Left renal pelvis (tissue), 4 donors: ENCODE results near the gene TMEM95. TPM values are rescaled to one million over a fixed set of nuclear protein-coding genes. Genes with fewer than 3 reads are reported as not detected.

Experiments used
- DNase-seq, 4 donors: peaks; one replicate each; pipeline ENCODE4 v3.0.0-alpha.2; 2013; ENCODE audit warnings: low read depth in 4 of 4, low spot score in 3 of 4
- polyA plus RNA-seq, 4 donors: library from polyadenylated mRNA; unstranded; fragments of 120-200 nt; gene quantifications; one replicate each; pipeline ENCODE4 v1.2.1, GENCODE V29; 2013; ENCODE audit not compliant: insufficient read length in 4 of 4

Gene TMEM95
- polyA plus RNA-seq, 4 donors: not detected

- DNase-seq: no peak
Measured at GRCh38 chr17:7370853-7371252, 15.9 kb downstream of the TMEM95 start.

DNA sequence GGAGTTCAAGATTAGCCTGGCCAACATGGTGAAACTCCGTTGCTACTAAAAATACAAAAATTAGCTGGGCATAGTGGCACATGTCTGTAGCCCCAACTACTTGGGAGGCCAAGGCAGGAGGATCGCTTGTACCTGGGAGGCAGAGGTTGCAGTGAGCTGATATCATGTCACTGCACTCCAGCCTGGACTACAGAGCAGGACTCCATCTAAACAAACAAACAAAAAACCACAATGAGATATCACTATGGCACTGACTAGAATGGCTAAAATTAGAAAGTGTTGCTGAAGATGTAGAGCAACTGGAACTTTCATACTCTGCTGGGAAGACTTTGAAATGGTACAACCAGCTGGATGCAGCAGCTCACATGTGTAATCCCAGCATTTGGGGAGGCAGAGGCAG is 19.4 kb downstream of the TMEM95 start:
- no peak for DNase-seq

DNA sequence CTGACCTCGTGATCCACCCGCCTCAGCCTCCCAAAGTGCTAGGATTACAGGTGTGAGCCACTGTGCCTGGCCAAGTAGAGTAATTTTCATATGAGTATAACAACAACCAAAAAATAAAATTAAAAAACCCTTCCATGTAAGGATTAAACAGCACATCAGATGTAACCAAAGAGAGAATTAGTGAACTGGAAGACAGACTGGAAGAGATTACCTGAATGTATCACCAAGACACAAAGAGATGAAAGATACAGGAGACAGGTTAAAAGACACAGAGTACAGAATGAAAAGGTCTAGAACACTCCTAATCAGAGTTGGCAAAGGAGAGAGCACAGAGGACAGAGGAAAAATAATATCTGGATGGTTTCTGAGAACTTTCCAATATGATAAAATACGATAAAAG is 24.2 kb downstream of the TMEM95 start:
- DNase-seq: no peak

- no peak for DNase-seq
Measured at GRCh38 chr17:7380321-7380720, 25.4 kb downstream of the TMEM95 start.

DNA sequence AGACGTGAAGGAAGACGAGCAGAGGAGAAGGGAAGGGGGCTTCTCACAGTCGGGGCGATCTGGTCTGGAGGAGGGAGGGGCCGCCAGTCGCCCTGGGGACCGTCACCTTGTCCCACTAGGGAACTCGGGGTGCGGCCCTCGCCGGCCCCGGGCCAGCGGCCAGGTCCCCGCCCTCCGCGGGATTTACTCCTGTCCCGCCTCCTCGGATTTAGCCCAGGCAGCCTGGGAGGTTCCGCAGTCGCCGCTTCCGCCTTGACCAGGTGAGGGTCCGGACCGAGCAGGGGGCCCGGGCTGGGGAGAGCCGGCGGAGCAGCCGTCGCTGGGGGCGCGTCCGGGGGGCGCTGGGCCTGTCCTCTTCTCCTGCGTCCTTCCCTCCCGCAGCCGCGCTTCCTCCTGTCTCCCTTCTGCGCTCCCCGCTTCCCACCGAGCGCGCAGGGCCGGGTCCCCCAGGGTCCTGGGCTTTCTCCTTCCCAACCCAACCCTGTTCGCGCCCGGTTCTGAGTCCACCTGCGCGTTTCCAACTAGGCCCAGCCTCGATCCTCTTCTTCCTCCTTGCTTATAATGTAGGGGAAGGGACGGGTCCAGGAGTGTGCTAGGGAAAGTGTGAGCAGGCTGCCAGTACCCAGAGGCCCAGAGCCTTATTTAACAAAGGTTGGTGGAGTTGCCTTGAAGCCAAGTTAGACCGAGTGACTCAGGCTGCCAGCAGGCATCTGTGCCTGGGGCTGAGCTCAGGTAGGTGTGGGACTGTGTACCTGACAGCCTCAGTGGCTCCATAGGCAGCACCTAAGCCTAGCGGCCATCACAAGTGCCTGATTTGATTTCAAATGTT is 26.1 kb downstream of the TMEM95 start, which contains the start of gene TNK1:
Gene TNK1, plus strand, starts transcription at position 235 of the 829 bp plus-strand sequence. CDS start 1,838 bp downstream, outside the sequence.
- DNase-seq: no peak

GRCh38 chr17:7382901-7383300 is 27.9 kb downstream of the TMEM95 start:
- no peak for DNase-seq

GRCh38 chr17:7383371-7383741 is 28.4 kb downstream of the TMEM95 start:
- no peak for DNase-seq

DNA sequence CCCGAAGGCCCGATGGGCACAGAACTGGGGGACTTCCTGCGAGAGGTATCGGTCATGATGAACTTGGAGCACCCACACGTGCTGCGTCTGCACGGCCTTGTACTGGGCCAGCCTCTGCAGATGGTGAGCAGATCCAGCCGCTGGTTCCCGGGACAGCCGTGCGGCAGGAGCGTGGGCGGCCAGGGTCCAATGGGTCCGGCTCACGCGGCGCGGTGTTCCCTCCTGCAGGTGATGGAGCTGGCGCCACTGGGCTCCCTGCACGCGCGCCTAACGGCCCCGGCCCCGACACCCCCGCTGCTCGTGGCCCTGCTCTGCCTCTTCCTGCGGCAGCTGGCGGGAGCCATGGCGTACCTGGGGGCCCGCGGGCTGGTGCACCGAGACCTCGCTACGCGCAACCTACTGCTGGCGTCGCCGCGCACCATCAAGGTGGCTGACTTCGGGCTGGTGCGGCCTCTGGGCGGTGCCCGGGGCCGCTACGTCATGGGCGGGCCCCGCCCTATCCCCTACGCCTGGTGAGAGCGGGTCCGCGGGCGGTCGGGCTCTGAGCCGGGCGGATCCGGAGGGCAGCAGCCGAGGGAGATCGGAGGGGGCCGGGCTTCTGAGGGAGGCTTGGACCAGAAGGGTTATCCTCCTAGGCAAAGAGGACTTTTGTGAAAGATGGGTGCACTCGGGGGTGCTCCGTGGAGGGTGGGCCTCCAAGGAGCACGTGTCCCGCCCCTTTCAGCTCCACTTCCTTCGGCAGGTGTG is 29.0 kb downstream of the TMEM95 start:
- peak in 1 of 4 donors; percentile 52 for DNase-seq

DNA sequence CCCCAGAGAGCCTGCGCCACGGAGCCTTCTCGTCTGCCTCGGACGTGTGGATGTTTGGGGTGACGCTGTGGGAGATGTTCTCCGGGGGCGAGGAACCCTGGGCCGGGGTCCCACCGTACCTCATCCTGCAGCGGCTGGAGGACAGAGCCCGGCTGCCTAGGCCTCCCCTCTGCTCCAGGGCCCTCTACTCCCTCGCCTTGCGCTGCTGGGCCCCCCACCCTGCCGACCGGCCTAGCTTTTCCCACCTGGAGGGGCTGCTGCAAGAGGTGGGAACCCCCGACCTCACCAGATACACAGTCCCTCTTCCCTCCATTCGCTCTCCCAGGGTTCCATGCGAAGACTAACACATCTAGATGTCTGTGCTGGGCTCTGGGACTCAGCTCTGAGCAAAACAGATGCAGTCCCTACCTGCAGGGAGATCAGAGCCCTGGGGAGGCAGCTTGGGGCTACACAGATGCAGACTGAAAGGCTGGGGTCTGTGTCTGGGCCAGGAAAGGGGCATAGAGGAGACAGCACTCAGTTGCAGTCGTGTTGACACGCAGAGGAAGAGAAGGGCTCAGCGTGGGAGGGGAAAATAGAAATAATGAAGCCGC is 29.6 kb downstream of the TMEM95 start:
- DNase-seq: no peak

- no peak for DNase-seq
Measured at GRCh38 chr17:7388856-7389255, 33.9 kb downstream of the TMEM95 start.

DNA sequence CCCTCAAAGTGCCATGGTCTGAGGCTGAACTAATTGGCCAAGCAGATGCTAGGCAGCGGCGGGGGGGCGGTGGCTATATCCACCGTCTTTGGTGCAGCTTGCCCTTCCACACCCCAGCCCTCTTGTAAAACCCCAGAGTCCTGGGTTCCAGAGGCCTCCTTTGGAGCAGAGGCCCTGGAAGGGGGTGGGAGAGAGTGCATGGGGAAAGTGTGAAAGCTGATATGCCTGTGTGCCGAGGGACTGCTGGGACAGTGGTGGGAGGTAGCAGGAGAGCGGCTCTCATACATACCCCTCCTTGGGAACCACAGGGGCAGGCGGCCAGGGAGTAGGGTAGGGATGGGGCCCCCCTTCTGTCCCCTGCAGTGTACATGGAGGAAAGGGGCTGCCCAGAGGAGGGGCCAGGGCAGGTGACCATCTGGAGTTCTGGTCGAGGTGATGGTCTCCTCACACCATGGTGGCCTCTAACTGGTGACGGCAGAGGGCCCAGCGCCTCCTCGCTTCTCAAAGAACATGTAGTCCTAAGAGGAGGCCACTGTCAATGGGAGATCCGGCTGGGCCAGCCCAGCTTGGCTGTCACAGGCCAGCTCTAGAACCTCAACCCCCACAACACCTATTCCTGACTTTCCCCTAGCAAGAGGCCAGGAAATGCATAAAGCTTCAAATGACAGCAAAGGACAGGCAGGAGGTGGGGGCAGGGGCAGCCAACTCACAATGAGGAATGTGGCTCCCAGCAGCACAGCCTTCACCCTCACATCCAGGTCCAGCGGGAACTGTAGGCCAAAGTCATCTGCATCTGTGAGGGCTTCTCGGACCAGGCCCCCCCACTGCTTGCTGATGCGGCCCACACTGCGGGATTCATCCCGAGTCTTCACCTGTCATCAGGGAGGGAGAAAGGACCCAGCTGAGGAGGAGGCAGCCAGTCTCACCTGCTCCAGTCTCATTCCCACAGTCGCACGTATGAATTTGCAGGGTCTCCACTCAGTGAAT is 35.3 kb downstream of the TMEM95 start:
- no peak for DNase-seq

- no peak for DNase-seq
Measured at GRCh38 chr17:7391307-7391706, 36.4 kb downstream of the TMEM95 start.

- DNase-seq: no peak
Measured at GRCh38 chr17:7392696-7393612, 38.0 kb downstream of the TMEM95 start.

GRCh38 chr17:7393613-7394451 is 38.9 kb downstream of the TMEM95 start:
- no peak for DNase-seq

- DNase-seq: peak in 1 of 4 donors; percentile 66
Measured at GRCh38 chr17:7394452-7395191, 39.7 kb downstream of the TMEM95 start, which contains the start of gene PLSCR3. TSS of gene PLSCR3 (minus strand) at chr17:7394525. CDS start at chr17:7394110, 415 bp downstream.

DNA sequence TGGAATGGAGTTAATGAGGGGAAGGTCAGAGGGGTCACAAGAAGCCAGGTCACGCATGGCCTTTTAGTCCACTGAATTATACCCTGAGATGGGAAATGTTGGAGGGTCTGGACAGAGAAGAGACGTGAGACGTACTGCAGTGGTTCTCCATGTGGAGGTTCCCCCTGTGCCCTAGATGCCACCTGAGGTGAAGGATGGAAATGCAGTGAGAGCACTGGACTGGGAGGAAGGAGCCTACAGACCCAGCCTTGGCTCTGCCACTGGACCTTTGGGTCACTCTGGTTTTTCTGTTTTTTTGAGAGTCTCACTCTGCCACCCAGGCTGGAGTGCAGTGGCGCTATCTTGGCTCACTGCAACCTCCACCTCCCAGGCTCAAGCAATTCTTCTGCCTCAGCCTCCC is 41.2 kb downstream of the TMEM95 start:
- DNase-seq: no peak

DNA sequence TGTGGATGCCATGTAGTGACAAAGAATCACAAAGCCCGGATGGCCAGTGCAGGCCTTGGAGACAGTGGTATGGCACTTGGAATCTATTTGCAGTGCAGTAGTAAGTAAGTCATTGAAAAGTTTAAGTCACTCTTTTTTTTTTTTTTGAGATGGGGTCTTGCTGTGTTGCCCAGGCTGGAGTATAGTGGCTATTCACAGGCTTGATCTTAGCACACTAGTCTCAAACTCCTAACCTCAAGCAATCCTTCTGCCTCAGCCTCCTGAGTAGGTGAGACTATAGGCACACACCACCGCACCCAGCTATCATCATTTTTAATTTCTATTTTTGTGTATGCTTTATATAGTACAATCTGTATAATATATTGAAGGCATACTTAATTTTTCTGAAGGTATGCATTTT is 43.7 kb downstream of the TMEM95 start:
- no peak for DNase-seq
